Fibroblast of skin of abdomen (primary cell): ENCODE results near the gene TPST2.

ENCODE experiments used
- DNase-seq: peaks from one replicate; pipeline ENCODE4 v3.0.0-alpha.2; 2013

The TPST2 gene

DNA sequence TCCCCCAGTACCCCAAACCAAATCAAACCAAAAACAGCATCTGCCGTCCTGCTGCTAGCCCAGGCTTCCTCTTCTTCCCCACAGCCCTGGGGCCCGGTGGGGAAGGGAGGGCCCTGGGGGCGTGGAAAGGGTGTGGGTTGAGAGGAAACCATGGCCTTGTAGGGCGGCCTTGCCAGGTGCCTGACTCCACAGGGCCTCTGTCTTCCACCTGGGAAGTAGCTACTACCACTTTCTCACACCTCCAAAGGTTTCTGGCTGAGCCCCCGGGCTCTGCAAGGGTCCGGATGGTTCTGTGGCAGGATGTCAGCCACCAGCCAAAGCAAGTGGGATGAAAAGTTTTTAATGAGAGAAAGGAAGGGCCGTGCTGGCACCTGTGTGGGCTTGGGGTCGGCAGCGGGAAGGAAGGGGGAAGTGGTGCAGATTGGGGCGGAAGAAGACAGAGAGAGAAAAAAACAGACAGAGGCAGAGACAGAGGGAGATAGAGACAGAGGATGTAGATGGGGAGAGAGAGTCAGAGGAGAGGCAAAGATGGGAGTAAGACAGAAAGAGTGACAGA, 10.5 kb downstream of the TPST2 start:
- DNase-seq: no peak

DNA sequence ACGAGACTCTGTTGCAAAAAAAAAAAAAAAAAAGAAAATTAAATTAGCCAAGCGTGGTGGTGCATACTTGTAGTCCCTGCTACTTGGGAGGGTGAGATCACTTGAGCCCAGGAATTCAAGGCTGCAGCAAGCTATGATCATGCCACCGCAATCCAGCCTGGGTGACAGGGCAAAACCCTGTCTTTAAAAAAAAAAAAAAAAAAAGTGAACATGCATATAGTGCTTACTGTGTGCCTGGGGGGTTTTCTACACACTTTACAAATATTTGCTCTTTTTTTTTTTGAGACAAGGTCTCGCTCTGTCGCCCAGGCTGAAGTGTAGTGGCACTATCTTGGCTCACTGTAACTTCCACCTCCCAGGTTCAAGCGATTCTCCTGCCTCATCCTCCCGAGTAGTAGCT, 12.9 kb downstream of the TPST2 start:
- DNase-seq: no peak

DNA sequence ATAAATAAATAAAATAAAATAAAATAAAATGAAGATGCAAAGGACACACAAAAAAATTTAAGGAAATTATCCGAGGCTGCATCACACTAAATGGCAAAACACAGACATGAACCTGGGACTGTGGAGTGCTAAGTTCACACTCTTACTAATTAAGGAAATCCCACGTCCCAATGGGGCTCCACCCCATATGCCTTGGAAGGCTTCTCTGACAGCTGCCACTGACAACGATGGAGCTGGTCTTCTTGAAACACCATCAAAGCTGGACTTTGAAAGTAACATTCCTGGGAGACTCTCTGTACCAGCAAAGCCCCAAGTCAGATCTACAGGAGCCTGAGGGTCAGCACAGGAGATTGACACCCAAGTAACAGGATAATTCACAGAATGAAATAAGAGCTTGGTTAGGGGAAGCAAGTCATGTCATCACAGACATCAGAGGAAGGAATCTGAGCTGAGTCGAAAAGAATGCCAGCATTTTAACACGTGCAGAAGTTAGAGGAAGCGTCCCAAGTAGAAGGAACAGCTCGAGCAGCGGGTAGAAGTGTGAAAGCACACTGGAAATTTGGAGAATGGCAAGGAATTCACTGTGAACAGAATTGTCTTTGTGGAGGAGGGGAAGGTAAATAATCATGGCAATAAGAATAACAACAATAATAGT, 13.8 kb downstream of the TPST2 start:
- DNase-seq: peak; percentile 39

DNA sequence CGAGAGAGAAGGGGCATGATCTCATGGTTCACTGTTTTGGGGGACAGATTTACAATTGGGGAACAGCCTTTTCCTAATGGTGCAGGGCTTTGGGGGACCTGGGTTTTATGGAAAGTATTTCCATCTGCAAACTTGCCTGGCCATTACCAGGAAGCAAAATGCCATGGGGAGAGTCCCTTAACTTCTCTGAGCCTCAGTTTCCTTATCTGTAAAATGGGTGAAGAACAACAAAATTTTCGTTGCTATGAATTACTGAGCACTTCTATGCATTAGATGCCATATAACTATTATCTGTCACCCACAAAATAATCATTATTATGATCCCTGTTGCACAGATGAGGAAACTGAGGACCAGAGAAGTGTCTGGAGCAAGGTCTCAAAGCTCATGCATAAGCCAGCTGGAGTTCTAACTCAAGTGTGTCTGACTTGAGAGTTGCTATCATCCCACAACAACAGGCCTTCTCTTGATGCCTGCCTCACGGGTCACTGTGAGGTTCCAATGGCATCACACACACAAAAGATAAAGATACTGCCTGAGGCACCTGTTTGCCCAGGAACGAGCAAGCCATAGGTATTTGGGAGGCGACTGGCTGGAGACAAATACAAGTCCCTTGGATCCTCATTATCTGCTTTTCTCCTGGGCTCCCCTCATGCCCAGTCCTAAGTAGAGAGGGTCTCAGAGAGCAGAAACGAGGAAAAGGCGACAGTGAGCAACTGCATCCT, 15.8 kb downstream of the TPST2 start:
- no peak for DNase-seq

DNA sequence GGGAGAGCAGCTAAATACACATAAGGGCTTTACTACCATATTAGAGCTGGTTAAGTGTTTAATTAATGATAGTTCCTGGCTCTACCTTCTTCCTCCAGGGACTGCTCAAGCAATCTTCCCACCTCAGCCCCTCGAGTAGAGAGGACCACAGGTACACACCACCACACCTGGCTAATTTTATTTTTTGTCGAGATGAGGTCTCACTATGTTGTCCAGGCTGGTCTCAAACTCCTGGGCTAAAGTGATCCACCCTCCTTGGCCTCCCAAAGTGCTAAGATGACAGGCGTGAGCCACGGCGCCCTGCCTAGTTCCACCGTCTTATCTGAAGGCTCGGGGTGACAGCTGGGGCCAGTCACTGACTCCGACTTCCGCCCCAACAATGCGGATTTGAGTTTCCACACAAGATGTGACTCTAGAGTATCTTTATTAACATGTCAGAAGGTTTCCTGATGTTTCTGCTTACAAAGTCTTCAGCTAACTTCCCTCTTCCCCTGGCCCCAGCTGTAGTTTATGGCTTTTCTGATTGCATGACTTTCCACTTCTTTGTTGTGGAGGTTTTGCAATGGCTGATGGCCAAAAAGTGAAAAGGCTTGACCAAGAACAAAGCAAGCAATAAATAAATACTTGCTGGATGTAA, 16.8 kb downstream of the TPST2 start:
- DNase-seq: peak; percentile 45

DNA sequence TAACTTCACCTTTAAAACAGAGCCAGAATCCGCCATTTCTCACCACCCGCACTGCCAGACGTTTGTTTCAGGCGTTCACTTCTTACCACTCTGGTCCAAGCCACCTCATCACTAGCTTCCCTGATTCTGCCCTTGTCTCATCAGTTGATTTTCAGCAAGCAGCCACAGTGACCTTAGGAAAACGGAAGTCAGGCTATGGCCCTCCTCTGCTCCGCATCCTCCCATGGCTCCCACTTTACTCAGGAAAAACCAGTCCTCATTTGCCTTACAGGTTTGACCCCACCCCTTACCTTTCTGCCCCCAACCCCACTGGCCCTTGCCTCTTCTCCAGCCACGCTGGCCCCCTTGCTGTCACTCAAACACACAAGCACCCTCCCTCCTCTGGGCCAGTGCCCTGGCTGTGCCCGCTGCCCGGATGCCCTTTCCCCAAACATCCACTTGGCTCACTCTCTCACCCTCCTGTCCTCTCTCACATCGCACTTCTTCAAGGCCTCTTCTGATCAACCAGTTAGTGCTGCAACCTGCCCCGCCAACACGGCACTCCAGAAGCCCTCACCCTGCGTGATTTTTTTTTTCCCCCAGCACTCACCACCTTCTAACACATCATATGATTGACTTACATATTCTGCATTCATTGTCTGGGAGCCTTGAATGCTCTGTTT, 18.9 kb downstream of the TPST2 start:
- no peak for DNase-seq

DNA sequence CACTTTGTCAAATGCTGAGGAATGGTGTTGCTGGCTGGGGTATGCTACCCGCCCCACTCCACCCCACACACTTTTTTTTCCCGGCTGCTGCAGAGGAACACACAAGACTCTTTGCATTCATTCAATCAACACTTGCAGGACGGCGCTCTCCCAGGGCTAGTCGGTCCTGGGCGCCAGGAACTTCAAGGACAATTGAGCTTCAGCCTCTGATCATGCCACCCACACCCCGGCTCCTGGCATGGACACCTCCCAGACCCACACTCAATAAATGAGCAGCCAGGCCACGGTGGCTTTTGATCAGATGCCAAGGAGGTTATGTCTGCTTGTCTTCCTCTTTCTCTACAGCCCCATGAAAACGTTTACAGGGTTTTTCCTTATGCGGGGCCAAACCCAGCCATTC, 19.8 kb downstream of the TPST2 start:
- DNase-seq: no peak

DNA sequence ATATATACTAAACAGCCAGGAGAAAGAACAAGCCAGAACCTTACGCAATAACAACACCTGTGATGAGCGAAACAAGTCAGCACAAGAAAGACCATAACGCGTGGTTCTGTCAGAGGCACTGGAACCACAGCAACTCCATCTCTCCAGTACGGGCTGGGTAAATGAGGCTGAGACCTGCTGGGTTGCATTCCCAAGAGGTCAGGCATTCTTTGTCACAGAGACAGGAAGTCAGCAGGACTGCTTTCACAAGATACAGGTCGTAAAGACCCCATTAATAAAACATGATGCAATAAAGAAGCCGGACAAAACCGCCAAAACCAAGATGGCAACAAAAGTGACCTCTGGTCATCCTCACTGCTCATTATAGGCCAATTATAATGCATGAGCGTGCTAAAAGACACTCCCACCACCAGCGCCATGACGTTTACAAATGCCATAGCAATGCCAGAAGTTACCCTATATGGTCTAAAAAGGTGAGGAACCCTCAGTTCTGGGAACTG, 21.7 kb downstream of the TPST2 start:
- no peak for DNase-seq

DNA sequence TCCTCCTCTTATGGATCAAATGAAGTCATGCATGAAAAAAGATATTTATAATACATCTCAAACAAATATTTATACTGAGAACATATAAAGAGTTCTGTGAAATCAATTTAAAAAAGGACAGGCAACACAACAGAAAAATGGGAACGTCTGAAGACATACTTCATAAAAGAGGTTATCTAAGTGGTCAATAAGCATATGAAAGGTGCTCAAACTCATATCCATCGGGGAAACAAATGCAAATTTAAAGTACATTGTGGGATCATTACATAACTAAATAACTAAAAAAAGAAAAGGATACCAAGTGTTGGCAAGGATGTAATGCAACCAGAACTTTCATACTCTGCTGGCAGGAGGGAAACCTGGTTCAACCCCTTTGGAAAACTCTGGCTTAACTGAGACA, 22.3 kb downstream of the TPST2 start:
- no peak for DNase-seq

DNA sequence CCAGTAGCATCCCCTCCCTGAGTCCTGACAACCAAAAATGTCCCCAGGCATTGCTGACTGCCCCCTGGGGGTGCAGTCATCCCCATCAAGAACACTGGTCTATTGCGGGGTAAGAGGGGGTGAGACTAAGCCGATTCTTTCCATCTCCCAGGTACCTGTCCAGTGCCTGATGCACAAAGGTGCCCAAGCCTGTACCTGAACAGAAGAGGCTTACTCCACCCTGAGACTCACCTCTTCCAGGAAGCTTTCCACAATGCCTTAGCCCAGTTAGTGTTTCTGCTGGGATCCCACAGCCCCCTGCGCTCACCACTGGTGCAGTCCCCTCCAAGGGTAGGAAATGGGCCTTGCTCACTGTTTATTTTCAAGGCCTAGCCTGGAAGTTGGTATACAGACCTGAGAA, 22.9 kb downstream of the TPST2 start:
- no peak for DNase-seq

DNA sequence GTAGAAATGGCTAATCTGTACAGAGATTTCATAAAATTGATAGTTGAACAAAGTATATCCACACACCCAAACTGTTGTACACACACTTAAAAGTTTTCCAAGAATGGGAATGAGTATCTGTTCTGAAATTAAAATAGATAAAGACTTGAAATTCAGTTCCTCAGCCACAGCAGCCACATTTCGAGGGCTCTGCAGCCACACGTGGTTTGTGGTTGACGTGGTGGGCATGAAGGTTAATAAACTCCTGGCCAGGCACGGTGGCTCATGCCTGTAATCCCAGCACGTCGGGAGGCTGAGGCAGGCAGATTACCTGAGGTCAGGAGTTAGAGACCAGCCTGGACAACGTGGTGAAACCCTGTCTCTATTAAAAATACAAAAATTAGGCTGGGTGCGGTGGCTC, 24.0 kb downstream of the TPST2 start:
- no peak for DNase-seq

DNA sequence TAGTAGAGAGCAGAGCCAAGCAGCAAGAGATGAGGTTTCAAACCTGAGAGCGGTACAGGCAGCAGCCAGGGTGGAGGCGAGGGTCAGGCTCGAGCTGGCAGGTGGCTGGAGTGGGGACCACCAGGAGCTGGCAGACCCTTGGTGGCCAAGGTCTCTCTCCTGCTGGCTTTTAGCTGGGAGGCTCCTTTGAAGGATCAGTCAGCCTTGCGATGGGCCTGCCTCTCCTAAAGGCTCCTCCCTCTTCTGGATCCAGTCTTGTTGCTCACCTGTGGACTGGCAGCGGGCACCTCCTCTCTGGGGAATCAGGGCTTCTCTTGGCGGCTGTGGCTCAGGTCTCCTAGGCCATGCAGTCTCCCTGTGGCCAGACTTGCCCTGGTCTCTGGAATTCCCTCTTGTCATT, 24.8 kb downstream of the TPST2 start:
- DNase-seq: no peak

DNA sequence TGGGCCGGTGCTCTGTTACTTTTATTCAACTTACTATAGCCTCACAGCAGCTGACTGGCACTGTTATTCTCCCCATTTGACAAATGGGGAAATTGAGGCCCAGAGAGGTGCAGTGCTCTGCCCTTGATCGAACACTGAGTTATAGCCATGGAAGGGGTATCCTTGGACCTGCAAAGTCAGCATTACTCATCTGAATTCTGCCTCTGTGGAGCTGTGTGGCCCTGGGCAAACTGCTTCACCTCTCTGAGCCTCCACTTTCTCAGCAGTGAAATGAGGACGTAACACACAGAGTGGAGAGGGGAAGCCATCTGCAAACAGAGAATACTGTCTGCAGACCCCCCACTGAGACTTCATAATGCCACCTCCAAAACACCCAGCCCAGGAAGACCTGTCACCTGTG, 25.3 kb downstream of the TPST2 start:
- DNase-seq: no peak

DNA sequence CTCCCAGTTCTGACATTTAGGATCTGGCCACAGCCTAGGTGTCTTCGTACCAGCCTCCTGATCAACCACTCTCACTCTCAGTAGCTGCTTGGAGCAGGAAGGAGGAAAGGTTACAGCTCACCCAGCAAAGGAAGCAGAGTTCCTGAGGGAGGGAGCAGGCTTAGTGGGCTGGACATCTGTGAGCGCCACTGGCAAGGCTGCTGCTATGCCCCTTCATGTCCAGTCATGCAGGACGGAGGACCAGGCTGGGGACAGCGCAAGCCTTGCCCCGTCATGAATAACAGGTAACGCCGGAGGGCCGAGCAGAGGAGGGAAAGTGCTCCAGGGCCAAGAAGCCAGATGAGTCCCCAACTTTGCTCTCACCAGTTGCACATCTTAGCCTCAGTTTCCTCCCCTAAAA, 25.8 kb downstream of the TPST2 start:
- DNase-seq: no peak

DNA sequence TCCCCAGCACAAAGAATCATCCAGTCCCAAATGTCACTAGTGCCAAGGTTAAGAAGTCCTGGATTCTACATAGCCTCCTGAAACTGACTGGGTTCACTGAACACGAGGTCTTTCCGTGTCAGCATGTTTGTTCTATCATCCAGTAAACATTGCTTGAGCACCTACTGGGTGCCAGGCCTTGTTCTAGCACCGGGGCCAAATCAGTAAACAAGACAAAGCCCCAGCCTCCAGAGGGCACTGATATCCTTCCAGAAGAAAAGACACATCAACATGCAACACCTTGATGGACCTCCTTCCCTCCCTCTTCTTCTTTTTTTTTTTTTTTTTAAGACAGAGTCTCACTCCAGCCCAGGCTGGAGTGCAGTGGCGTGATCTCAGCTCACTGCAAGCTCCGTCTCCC, 26.9 kb downstream of the TPST2 start:
- no peak for DNase-seq

DNA sequence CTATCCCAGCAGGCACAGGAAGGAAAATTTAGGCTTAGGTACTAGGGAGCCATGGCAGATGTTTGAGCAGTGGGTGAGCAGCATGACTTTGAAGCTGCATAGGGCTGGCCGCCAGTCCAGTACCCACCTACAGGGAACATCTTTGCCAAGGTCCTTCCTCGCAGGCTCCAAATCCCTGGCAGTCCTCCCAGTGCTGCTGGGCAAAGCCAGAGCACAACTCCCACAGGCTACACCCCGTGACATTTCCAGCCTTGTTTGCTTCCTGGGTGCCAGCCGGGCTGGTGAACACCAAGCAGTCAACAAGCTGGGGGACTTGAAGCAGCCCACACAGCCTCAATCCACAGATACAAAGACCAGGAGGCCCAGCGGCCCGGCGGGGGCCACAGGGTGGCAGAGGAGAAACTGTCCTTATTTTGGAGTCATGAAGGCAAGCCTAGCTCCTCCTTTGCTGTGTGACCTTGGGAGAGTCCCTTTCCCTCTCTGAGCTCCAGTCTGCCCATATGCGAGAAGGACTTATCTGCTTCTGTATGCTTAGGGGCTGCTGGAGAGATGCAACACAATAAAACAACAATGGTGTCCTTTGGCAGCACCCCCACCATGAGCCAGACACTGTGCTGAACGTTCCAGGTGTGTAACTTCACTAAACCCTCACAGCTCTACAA, 28.0 kb downstream of the TPST2 start:
- no peak for DNase-seq

DNA sequence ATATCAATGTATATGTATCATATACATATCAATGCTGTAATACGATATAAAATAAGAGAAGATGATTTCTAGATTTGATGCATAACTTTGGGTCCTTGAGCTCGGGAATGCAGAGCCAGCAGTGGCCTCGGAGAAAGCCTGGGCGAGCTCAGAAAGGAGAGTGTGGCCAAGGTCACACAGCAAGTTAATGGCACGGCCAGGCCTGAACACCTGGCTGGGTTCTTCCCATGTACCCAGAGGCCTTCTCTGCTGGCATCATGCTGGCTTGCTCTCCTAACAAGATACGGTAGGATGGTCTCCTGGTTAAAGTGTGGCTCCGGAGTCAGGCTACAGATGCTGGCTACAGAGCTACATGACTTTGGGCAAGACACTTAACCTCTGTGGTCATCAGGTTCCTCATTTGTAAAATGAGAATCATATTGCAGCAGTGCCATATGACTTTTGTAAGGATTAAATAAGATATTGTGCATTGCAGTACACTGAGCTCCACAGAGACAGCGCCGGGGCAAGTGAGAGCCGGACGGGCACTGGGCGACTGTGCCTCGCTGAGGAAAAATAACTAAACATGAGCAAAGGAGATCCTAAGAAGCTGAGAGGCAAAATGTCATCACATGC, 29.9 kb downstream of the TPST2 start:
- DNase-seq: no peak

DNA sequence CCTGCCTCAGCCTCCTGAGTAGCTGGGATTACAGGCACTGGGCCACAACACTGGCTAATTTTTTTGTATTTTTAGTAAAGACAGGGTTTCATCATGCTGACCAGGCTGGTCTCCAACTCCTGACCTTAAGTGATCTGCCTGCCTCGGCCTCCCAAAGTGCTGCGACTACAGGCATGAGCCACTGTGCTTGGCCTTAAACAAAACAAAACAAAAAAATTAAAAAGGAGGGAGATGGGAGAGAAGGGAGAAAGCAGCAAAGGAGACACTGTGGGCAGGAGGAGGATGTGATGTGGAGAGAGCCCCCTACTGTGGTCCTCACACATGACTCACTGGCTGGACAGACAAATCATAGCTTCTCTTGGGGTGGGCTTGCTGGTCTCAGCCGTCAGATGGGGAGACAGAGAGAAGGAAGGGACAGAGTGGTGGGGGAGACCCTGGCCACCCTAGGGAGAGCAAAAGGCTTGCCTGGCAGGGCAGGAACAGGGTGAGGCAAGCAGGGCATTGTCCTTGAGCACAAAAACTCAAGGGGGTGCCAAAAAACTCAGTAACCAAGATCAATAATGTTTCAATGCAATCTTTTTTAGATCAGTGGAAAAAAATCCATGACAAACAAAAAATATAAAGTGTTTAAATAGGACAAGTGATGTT, 31.6 kb downstream of the TPST2 start:
- peak; percentile 18 for DNase-seq

DNA sequence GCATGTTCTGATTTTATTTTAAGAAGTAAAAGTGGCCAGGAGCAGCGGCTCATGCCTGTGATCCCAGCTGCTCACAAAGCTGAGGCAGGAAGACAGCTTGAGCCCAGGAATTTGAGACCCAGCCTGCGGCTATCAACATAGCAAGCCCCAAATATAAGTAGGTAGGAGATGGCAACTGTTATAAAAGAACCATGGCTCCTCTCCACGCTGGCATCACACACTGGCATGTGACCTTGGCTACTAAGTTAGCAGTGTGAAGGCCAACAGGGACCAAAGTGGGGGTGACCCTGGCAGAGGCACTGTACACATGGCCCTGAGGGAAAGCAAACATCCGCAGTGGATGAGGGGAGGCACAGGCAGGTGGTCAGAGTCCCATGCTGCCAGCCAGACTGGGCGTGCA, 33.0 kb downstream of the TPST2 start:
- no peak for DNase-seq

DNA sequence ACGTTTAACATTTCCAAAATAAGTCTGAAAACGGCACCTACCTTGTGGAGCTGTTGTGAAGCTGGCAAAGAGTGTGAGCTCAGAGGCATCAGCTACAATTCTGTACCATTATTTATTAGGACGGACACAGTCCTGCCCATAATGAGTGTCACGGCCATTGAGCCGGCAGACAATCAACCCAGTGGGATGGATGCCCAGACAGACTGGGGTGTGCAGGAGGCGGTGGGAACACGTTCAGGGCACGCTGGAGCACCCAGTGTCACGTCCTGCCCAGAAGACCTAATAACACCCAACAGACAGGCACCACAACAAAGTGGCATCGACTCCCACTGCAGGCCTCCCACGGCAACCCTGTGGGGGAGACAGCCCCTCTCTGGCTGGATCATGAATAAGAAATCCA, 34.5 kb downstream of the TPST2 start:
- no peak for DNase-seq

DNA sequence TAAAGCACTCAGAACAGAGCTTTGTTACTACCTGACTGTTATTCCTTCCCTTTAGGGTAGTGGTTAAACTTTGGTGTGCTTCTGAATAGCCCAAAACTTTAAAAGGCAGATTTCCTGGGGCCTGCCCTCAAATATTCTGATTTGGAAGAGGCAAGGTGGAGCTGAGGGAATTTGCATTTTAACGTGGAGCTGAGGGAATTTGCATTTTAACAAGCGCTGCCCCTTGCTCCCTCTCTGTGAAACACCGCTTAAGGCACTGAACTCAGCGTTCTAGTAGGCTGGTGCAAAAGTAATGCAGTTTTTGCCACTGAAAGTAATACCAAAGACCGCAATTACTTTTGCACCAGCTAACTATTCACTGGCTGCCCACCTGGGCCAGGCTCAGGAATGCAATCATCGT, 35.0 kb downstream of the TPST2 start:
- DNase-seq: no peak
